Mesenchymal stem cell (in vitro differentiated cells and primary cell): ENCODE measurements around the gene DENND5A.

Source experiments
- DNase-seq: peaks from one replicate; pipeline ENCODE4 v3.0.0-alpha.2; 2013
- H2AFZ ChIP-seq: one replicate; pipeline ENCODE4 v1.6.1; 2013; ENCODE audit warnings: low read depth, mild to moderate bottlenecking, control low read depth, inconsistent platforms, low read length, moderate library complexity
- H2AK5ac ChIP-seq: 2 replicates; pipeline ENCODE4 v1.6.1; 2013; ENCODE audit warnings: low read length, moderate library complexity, mild to moderate bottlenecking, inconsistent platforms; ENCODE audit not compliant: severe bottlenecking
- H2BK120ac ChIP-seq: one replicate; pipeline ENCODE4 v1.6.1; 2013; ENCODE audit warnings: low read depth, mild to moderate bottlenecking, inconsistent platforms, low read length, moderate library complexity
- H2BK12ac ChIP-seq, 2 experiments: one replicate each; pipeline ENCODE4 v1.6.1; 2013; ENCODE audit warnings: inconsistent platforms in 2 of 2, low read length in 2 of 2, mild to moderate bottlenecking in 2 of 2, moderate library complexity in 2 of 2, control low read depth in 1 of 2
- H2BK15ac ChIP-seq: one replicate; pipeline ENCODE4 v1.6.1; 2013; ENCODE audit warnings: mild to moderate bottlenecking, low read depth, inconsistent platforms; ENCODE audit not compliant: poor library complexity, severe bottlenecking
- H2BK5ac ChIP-seq: 2 replicates; pipeline ENCODE4 v1.6.1; 2013; ENCODE audit warnings: low read depth, mild to moderate bottlenecking, low read length, control low read depth, inconsistent platforms; ENCODE audit not compliant: poor library complexity, severe bottlenecking
- H3K14ac ChIP-seq, 2 experiments: one replicate each; pipeline ENCODE4 v1.6.1; 2013; ENCODE audit warnings: inconsistent platforms in 2 of 2, low read length in 2 of 2, control low read depth in 1 of 2, mild to moderate bottlenecking in 1 of 2, moderate library complexity in 1 of 2
- H3K18ac ChIP-seq, 2 experiments: one replicate each; pipeline ENCODE4 v1.6.1; 2013; ENCODE audit warnings: inconsistent platforms in 2 of 2, low read length in 2 of 2, control low read depth in 1 of 2, low read depth in 1 of 2, mild to moderate bottlenecking in 1 of 2
- H3K23ac ChIP-seq, 2 experiments: one replicate each; pipeline ENCODE4 v1.6.1; 2013; ENCODE audit warnings: inconsistent platforms in 2 of 2, low read length in 2 of 2, mild to moderate bottlenecking in 2 of 2, moderate library complexity in 2 of 2, control low read depth in 1 of 2
- H3K27ac ChIP-seq: 2 replicates; pipeline ENCODE4 v1.5.1; 2013; ENCODE audit warnings: mild to moderate bottlenecking, moderate library complexity, low read length, control low read depth, inconsistent platforms; ENCODE audit not compliant: poor library complexity, severe bottlenecking
- H3K27me3 ChIP-seq, 2 experiments: 2 replicates each; pipeline versions ENCODE4 v1.6.1 to v1.7.0; 2013; ENCODE audit warnings: low read length in 2 of 2, mild to moderate bottlenecking in 2 of 2, moderate library complexity in 2 of 2, control low read depth in 1 of 2, inconsistent platforms in 1 of 2; ENCODE audit not compliant: control insufficient read depth in 1 of 2, insufficient read depth in 1 of 2
- H3K36me3 ChIP-seq, 2 experiments: 2 replicates each; pipeline versions ENCODE4 v1.6.1 to v1.7.0; 2013; ENCODE audit warnings: low read length in 2 of 2, control low read depth in 1 of 2, inconsistent platforms in 1 of 2, low read depth in 1 of 2, mild to moderate bottlenecking in 1 of 2; ENCODE audit not compliant: insufficient read depth in 2 of 2, control insufficient read depth in 1 of 2
- H3K4ac ChIP-seq, 2 experiments: one replicate each; pipeline ENCODE4 v1.6.1; 2013; ENCODE audit warnings: inconsistent platforms in 2 of 2, low read length in 2 of 2, mild to moderate bottlenecking in 2 of 2, moderate library complexity in 2 of 2, control low read depth in 1 of 2, low read depth in 1 of 2
- H3K4me1 ChIP-seq: 2 replicates; pipeline ENCODE4 v1.6.1; 2013; ENCODE audit warnings: low read depth, low read length, control low read depth; ENCODE audit not compliant: control insufficient read depth, insufficient read depth
- H3K4me2 ChIP-seq: 2 replicates; pipeline ENCODE4 v1.6.1; 2013; ENCODE audit warnings: low read length, mild to moderate bottlenecking, inconsistent platforms; ENCODE audit not compliant: poor library complexity, severe bottlenecking
- H3K4me3 ChIP-seq, 2 experiments: 2 replicates each; pipeline versions ENCODE4 v1.5.1 to v1.7.0; 2013; ENCODE audit warnings: low read length in 2 of 2, mild to moderate bottlenecking in 2 of 2, control low read depth in 1 of 2, low read depth in 1 of 2; ENCODE audit not compliant: insufficient read depth in 1 of 2
- H3K79me1 ChIP-seq: replicated peaks from 2 replicates; pipeline ENCODE4 v1.6.1; 2013; ENCODE audit warnings: mild to moderate bottlenecking, control low read depth, low read length, inconsistent platforms; ENCODE audit not compliant: poor library complexity, severe bottlenecking
- H3K9ac ChIP-seq: 2 replicates; pipeline ENCODE4 v1.7.0; 2013; ENCODE audit warnings: mild to moderate bottlenecking, low read length, moderate library complexity
- H3K9me3 ChIP-seq: 2 replicates; pipeline ENCODE4 v1.7.0; 2013; ENCODE audit warnings: mild to moderate bottlenecking, low read length; ENCODE audit not compliant: control insufficient read depth
- H4K8ac ChIP-seq: one replicate; pipeline ENCODE4 v1.6.1; 2013; ENCODE audit warnings: inconsistent platforms, mild to moderate bottlenecking, low read length, moderate library complexity
- H4K91ac ChIP-seq: one replicate; pipeline ENCODE4 v1.6.1; 2013; ENCODE audit warnings: mild to moderate bottlenecking, low read length, inconsistent platforms
- WGBS: methylation state at CpG from one replicate; pipeline ENCODE4 v1.1.7; 2013; ENCODE audit warnings: mixed read lengths; 5-methylcytosine and 5-hydroxymethylcytosine counted together

DENND5A gene

DNA sequence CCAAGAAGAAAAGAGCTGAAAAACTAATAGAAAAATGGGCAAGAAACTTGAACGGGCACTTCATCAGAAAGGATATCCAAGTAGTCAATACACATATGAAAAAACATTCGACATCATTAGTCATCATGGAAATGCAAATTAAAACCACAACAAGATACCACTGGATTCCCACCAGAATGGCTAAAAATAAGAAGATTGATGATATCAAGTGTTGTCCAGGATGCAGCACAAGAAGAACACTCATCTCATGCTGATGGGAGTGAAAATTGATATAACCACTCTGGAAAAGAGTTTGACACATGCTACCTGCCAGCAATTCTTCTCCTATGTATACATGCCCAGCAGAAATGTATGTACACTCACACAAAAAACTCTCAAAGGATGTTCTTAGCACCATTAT is 146.9 kb downstream of the DENND5A start:
- H3K9ac ChIP-seq, result no peak overlapping the region
- H3K4me2 ChIP-seq, result no peak overlapping the region
- H4K8ac ChIP-seq, result no peak overlapping the region
- no peaks in the 10 kb centered on the region for H3K79me1 ChIP-seq
- DNase-seq, result no peak
- no peak overlapping the region for H3K18ac ChIP-seq
- H3K4me1 ChIP-seq, result no peaks in the 10 kb centered on the region
- no peak overlapping the region for H2BK15ac ChIP-seq
- no peak overlapping the region for H3K27ac ChIP-seq
- H2AFZ ChIP-seq, result no peak overlapping the region
- no peak overlapping the region for H2AK5ac ChIP-seq
- no peak overlapping the region for H4K91ac ChIP-seq
- H3K4me3 ChIP-seq, result no peak overlapping the region
- peaks cover 3% of the 10 kb centered on the region for H3K9me3 ChIP-seq
- H3K14ac ChIP-seq, result no peak overlapping the region
- H3K27me3 ChIP-seq, result no peaks in the 10 kb centered on the region
- H3K23ac ChIP-seq, result no peak overlapping the region
- H3K4ac ChIP-seq, result no peak overlapping the region
- H2BK5ac ChIP-seq, result no peak overlapping the region
- H2BK120ac ChIP-seq, result no peak overlapping the region
- WGBS, result 92% methylated on average over 2 of the region's 2 CpGs
- peaks cover 4 to 17% of the 10 kb centered on the region in 2 experiments for H3K36me3 ChIP-seq
- H2BK12ac ChIP-seq, result no peak overlapping the region

- no peak overlapping the region for H3K23ac ChIP-seq
- H3K9me3 ChIP-seq, result peaks cover 29% of the 10 kb centered on the region
- H3K79me1 ChIP-seq, result no peaks in the 10 kb centered on the region
- no peak overlapping the region for H3K4me2 ChIP-seq
- H2AK5ac ChIP-seq, result no peak overlapping the region
- no peak overlapping the region for H4K91ac ChIP-seq
- no peak overlapping the region for H3K18ac ChIP-seq
- H3K4me1 ChIP-seq, result no peaks in the 10 kb centered on the region
- no peak overlapping the region for H3K27ac ChIP-seq
- no peaks in the 10 kb centered on the region for H3K27me3 ChIP-seq
- DNase-seq, result no peak
- no peak overlapping the region for H2BK15ac ChIP-seq
- H2BK12ac ChIP-seq, result no peak overlapping the region
- H3K9ac ChIP-seq, result no peak overlapping the region
- H2AFZ ChIP-seq, result no peak overlapping the region
- no peak overlapping the region for H3K14ac ChIP-seq
- no peak overlapping the region for H3K4me3 ChIP-seq
- 86% methylated on average over 1 of the region's 2 CpGs for whole genome bisulfite sequencing
- no peak overlapping the region for H2BK120ac ChIP-seq
- H4K8ac ChIP-seq, result no peak overlapping the region
- H2BK5ac ChIP-seq, result no peak overlapping the region
- no peak overlapping the region for H3K4ac ChIP-seq
- peaks cover 0 to 18% of the 10 kb centered on the region in 2 experiments for H3K36me3 ChIP-seq
Observed at GRCh38 chr11:9112075-9112474, 153.1 kb downstream of the DENND5A start.

- Histone ChIP-seq H2BK5ac (no peak overlapping the region), H3K4ac (no peak overlapping the region), H3K27me3 (no peaks in the 10 kb centered on the region), H3K27ac (no peak overlapping the region), H2BK15ac (no peak overlapping the region), H2BK120ac (no peak overlapping the region), H3K4me1 (no peaks in the 10 kb centered on the region), H4K91ac (no peak overlapping the region), H2BK12ac (no peak overlapping the region), H2AFZ (no peak overlapping the region), H3K4me3 (no peak overlapping the region), H3K23ac (no peak overlapping the region), H3K36me3 (peaks cover 0 to 11% of the 10 kb centered on the region in 2 experiments), H2AK5ac (no peak overlapping the region), H3K79me1 (no peaks in the 10 kb centered on the region), H3K18ac (no peak overlapping the region), H3K9me3 (peaks cover 29% of the 10 kb centered on the region), H3K4me2 (no peak overlapping the region), H4K8ac (no peak overlapping the region), H3K9ac (no peak overlapping the region), H3K14ac (no peak overlapping the region)
- WGBS, result 100% methylated on average over 2 of the region's 3 CpGs
- DNase-seq, result peak; percentile 18
Observed at GRCh38 chr11:9109858-9110731, 155.1 kb downstream of the DENND5A start.

GRCh38 chr11:9104580-9104979 is 160.6 kb downstream of the DENND5A start:
- H3K27me3 ChIP-seq, result no peaks in the 10 kb centered on the region
- H3K9ac ChIP-seq, result no peak overlapping the region
- H3K14ac ChIP-seq, result no peak overlapping the region
- H2BK5ac ChIP-seq, result no peak overlapping the region
- H2BK12ac ChIP-seq, result no peak overlapping the region
- no peak overlapping the region for H2BK15ac ChIP-seq
- no peak overlapping the region for H3K18ac ChIP-seq
- H2BK120ac ChIP-seq, result no peak overlapping the region
- H4K8ac ChIP-seq, result no peak overlapping the region
- no peak overlapping the region for H2AK5ac ChIP-seq
- WGBS, result 96% methylated on average over 7 of the region's 7 CpGs
- H3K4me1 ChIP-seq, result no peaks in the 10 kb centered on the region
- no peak overlapping the region for H2AFZ ChIP-seq
- H3K4ac ChIP-seq, result no peak overlapping the region
- no peak overlapping the region for H3K4me2 ChIP-seq
- no peak overlapping the region for H3K23ac ChIP-seq
- no peak overlapping the region for H3K4me3 ChIP-seq
- H3K27ac ChIP-seq, result no peak overlapping the region
- H3K9me3 ChIP-seq, result no peaks in the 10 kb centered on the region
- H4K91ac ChIP-seq, result no peak overlapping the region
- H3K79me1 ChIP-seq, result no peaks in the 10 kb centered on the region
- no peaks in the 10 kb centered on the region for H3K36me3 ChIP-seq
- no peak for DNase-seq
